Omental fat pad (tissue), 4 donors: ENCODE data around the gene COX6B2. TPM values are rescaled to one million over a fixed set of nuclear protein-coding genes. Genes with fewer than 3 reads are reported as not detected.

ENCODE experiments used
- ATAC-seq: fragments of 150-250 bp; one replicate; pipeline ENCODE4 v1.9.1; 2016; ENCODE audit warnings: mild to moderate bottlenecking, moderate library complexity; ENCODE audit not compliant: low FRiP score
- DNase-seq: peaks from one replicate; pipeline ENCODE4 v3.0.0-alpha.2; 2019; ENCODE audit warnings: low spot score
- CTCF ChIP-seq, 3 donors: fragments of 450-650 bp; IDR thresholded peaks; one replicate each; pipeline ENCODE4 v1.5.1; 2016 to 2017; ENCODE audit warnings: antibody characterized with exemption in 3 of 3, mild to moderate bottlenecking in 3 of 3, moderate library complexity in 2 of 3
- total RNA-seq, 4 donors: library from RNA; depleted of rRNA; stranded (reverse); fragments of >200 nt; gene quantifications; one replicate each; pipeline ENCODE4 v1.1.0, GENCODE V29; 2016

Gene COX6B2
- total RNA-seq, 4 donors from 2014 or later: 0.56 TPM; not detected in 3

- no peak for ATAC-seq
- DNase-seq: no peak
- TF ChIP-seq CTCF (IDR thresholded peaks at IDR 0.05): no peak
Measured at GRCh38 chr19:55391702-55392615, 37.4 kb upstream of the COX6B2 start.

- no peak for DNase-seq
- TF ChIP-seq CTCF (IDR thresholded peaks at IDR 0.05): no peak
- no peak for ATAC-seq
Measured at GRCh38 chr19:55391191-55391670, 36.7 kb upstream of the COX6B2 start.

- TF ChIP-seq CTCF (IDR thresholded peaks at IDR 0.05): no peak
- DNase-seq: no peak
- ATAC-seq: no peak
Measured at GRCh38 chr19:55390461-55390880, 36.0 kb upstream of the COX6B2 start.

- DNase-seq (no peak), ATAC-seq (no peak)
- TF ChIP-seq CTCF (IDR thresholded peaks at IDR 0.05): no peak
Measured at GRCh38 chr19:55389386-55390317, 35.1 kb upstream of the COX6B2 start.

- no peak for TF ChIP-seq CTCF (IDR thresholded peaks at IDR 0.05)
- ATAC-seq (no peak), DNase-seq (no peak)
Measured at GRCh38 chr19:55387736-55388497, 33.4 kb upstream of the COX6B2 start.

- no peak for TF ChIP-seq CTCF (IDR thresholded peaks at IDR 0.05)
- ATAC-seq (no peak), DNase-seq (no peak)
Measured at GRCh38 chr19:55386493-55386971, 32.0 kb upstream of the COX6B2 start.
